Embryonic facial prominence (tissue), 1 donor: ENCODE results near the gene PCED1A.
"Not testable (repeated sequence)": the region's sequence is repeated elsewhere in the genome, so short reads cannot be mapped to it uniquely, and the experiment has no call there.

Experiments used
- DNase-seq: peaks from one replicate; pipeline ENCODE4 v3.0.0-alpha.2; 2016; ENCODE audit errors: extremely low spot score

The PCED1A gene

GRCh38 chr20:2866236-2866635 is 25.8 kb upstream of the PCED1A start:
- DNase-seq: no peak

GRCh38 chr20:2865630-2866029 is 25.2 kb upstream of the PCED1A start:
- DNase-seq: no peak

DNA sequence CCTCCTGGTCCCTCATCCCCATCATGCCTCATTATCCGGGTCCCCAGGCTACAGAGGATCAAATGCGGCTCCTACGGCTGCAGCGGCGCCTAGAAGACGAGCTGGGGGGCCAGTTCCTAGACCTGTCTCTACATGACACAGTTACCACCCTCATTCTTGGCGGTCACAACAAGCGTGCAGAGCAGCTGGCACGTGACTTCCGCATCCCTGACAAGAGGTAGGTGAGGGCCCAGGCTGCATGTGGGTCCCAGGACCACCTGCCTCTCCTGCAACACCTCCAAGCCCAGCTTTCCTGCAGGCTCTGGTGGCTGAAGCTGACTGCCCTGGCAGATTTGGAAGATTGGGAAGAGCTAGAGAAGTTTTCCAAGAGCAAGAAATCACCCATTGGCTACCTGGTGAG is 24.6 kb upstream of the PCED1A start:
- no peak for DNase-seq

GRCh38 chr20:2864626-2865025 is 24.2 kb upstream of the PCED1A start:
- DNase-seq: no peak

DNA sequence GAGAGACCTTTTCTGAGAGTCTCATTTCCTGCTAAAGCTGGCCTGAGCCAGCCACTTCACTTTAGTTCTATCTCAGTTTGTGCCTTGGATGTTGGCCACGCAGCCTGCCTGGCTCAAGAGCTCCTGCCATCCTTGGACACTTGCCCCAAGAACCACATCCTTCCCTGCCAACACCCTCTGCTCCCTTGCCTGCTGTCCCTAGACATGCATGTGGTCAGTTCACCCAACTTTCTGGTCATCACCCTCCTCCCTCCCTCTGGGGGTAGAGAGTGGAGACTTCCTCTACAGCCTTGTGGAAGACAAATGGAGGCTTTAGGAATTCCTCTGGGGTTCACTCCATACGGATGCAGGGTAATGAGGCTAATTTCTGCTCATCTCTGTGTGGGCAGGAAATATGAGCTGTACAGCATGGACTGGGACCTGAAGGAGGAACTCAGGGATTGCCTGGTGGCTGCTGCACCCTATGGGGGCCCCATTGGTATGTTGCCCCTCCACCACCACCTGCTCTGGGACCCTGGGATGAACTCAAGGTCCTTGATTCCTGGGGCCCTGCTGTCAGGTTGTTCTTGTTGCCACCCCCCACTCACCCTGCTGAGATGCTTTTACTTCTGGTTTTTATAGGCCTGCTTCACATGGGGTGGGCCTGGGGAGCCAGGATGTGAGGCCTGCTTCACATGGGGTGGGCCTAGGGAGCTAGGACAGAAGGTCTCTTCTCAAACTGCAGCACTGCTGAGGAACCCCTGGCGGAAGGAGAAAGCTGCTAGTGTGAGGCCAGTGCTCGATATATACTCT is 19.1 kb upstream of the PCED1A start:
- DNase-seq: no peak

DNA sequence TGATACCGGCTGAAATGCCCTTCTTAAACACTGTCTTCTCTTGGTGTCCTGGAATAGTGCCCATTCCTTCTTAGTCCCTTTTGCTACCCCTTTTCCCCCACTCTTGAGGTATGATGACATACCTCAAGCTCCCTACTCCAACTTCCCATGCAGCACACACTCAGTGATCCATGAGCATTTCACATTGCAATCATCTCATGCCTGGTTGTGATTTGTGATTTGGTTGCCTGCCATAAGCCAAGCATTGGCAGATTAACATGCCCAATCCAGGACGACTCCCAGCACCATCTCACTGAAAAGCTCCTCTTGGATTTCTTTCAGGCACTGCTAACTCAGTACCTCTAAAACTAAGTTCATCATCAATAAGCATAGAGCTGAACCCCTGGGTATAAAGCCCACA is 18.1 kb upstream of the PCED1A start:
- no peak for DNase-seq

GRCh38 chr20:2851086-2851485 is 10.6 kb upstream of the PCED1A start:
- DNase-seq: no peak

- no peak for DNase-seq
Measured at GRCh38 chr20:2849529-2849928, 9.1 kb upstream of the PCED1A start.

DNA sequence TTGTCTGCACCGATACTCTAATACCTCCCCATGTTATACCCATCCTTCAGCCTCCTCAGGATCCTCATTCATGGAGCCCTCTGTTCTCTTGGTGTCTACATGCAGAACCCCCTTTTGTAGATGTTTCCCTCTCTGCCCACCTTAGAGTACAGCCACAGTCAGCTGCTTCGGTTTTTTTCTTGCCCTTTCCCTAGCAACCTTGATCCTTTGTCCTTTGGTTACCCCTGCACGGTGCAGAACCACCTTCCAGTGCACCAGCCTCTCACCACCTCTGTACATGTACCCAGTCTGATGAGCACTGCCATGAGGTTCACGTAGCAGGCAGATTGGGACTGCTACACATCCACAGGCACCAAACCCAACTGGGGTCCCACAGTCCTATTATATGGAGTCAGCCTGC is 7.3 kb upstream of the PCED1A start:
- DNase-seq: no peak

DNA sequence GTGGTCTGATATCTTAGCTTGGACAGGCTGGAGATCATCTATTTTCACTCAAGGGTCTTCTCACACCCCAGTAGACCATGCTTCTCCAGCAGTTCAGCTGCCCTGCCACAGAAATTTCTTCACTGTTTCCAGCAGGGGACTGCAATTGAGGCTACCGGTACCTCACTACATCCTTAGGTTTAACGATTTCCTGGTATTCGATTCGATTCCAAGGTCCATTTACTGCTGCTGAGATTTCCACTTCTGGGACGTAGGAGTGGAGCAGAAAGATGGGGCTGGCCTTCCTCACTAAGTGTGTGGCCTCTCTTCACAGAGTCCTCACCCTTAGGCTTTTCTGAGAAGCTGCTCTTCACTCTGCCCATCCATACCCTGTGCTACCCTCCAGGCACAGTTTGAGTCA is 6.2 kb upstream of the PCED1A start:
- DNase-seq: no peak

GRCh38 chr20:2845607-2846006 is 5.2 kb upstream of the PCED1A start:
- no peak for DNase-seq

- no peak for DNase-seq
Measured at GRCh38 chr20:2840967-2841531, 594 bp upstream of the PCED1A start.

GRCh38 chr20:2839732-2840137 is 720 bp downstream of the PCED1A start:
- no peak for DNase-seq

DNA sequence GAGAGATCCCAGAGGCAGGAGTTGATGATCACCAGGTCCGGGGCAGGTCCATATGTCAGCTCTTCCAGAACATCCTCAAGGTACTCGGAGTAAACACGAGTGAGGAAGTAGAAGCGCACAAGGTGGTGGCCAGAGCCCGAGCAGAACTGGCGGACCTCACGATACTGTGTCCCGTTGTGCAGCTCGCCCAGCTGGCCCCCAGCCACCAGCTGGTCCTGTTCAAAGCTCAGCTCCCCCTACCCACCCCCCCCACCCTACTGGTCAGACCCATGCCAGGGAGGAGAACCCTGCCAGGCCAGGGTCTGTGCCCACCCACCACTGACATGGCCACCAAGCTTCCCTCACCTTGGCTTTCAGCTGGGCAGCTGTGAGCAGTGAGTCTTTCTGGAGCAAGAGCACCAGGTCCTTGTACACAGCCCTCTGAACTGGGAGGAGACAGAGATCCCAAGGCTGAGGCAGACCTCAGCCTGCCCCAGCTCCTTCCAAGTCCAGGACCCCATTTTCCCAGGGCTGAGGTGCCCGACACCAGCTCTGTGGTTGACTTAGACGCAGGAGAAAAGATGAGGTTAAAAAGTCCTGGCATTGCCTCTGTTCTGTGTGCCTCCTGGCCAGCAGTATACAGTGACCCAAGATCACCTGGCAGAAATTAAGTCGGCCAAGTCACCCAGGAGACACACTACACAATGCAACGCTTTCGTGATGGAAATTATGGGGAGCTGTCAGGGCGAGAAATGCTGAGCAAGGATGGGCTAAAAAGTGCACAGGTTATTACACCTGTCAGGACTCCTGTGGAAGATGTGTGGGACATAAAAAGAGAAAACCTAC is 1.4 kb downstream of the PCED1A start:
- DNase-seq: no peak

- DNase-seq: no peak
Measured at GRCh38 chr20:2838170-2838797, 2.2 kb downstream of the PCED1A start.

- no peak for DNase-seq
Measured at GRCh38 chr20:2837221-2837960, 3.1 kb downstream of the PCED1A start.

GRCh38 chr20:2836035-2836434 is 4.4 kb downstream of the PCED1A start:
- DNase-seq: no peak

GRCh38 chr20:2835331-2835796 is 5.1 kb downstream of the PCED1A start:
- DNase-seq: no peak

DNA sequence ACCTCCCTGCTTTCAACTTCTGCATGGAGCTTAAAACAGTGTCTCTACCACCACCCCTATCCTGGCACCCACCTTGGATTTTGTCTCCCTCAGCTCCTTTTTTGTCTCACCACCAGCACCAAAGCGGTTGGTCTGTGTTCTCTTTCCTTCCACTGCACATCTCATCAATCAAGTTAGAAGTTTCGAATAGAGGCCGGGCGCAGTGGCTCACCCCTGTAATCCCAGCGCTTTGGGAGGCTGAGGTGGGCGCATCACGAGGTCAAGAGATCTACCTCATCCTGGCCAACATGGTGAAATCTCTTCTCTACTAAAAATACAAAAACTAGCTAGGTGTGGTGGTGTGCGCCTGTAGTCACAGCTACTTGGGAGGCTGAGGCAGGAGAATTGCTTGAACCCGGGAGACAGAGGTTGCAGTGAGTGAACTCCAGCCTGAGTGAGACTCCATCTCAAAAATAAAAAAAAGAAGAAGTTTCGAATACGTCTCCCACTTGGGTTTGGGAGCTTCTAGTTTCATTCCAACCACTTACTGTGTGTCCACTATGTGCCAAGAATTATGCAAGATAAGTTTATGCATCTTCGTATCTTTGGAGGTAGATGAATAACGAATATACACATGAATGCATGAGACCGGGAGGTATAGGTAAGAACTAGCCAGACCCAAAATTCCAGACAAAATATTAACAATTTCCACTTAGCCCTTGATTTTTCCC is 5.9 kb downstream of the PCED1A start:
- DNase-seq: no peak

GRCh38 chr20:2833761-2834160 is 6.7 kb downstream of the PCED1A start:
- DNase-seq: no peak

DNA sequence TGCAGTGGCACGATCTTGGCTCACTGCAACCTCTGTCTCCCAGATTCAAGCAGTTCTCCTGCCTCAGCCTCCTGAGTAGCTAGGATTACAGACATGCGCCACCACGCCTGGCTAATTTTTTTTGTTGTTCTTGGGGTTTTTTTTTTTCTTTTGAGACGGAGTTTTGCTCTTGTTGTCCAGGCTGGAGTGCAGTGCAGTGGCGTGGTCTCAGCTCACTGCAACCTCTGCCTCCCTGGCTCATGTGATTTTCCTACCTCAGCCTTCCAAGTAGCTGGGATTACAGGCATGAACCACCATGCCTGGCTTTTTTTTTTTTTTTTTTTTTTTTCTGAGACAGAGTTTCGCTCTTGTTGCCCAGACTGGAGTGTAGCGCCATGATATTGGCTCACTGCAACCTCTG is 9.2 kb downstream of the PCED1A start:
- DNase-seq: not testable (repeated sequence)
